Stimulated activated CD4-positive, alpha-beta T cell treated with anti-CD3 and anti-CD28 coated beads, Interleukin-1b, Interleukin-23, amount 100 ng/mL, for 48 hours (primary cell): ENCODE measurements around the gene MYO1D.

ENCODE experiments used
- DNase-seq: peaks from one replicate; pipeline ENCODE4 v3.0.0-alpha.2; 2020

MYO1D gene

GRCh38 chr17:32520737-32521404 lies 356.1 kb downstream of the MYO1D start:
- DNase-seq: no peak

GRCh38 chr17:32520104-32520701 lies 356.7 kb downstream of the MYO1D start:
- DNase-seq: peak; percentile 77

- DNase-seq: peak; percentile 64
Observed at GRCh38 chr17:32519228-32520103, 357.5 kb downstream of the MYO1D start.

- DNase-seq: no peak
Observed at GRCh38 chr17:32518646-32519227, 358.2 kb downstream of the MYO1D start.

GRCh38 chr17:32517982-32518381 lies 358.9 kb downstream of the MYO1D start:
- DNase-seq: no peak

GRCh38 chr17:32516940-32517701 lies 359.8 kb downstream of the MYO1D start:
- no peak for DNase-seq

- DNase-seq: no peak
Observed at GRCh38 chr17:32516450-32516849, 360.5 kb downstream of the MYO1D start.

- DNase-seq: no peak
Observed at GRCh38 chr17:32515677-32516383, 361.1 kb downstream of the MYO1D start.

- no peak for DNase-seq
Observed at GRCh38 chr17:32514606-32515005, 362.3 kb downstream of the MYO1D start.

GRCh38 chr17:32513579-32513978 lies 363.3 kb downstream of the MYO1D start:
- no peak for DNase-seq

GRCh38 chr17:32512328-32512727 lies 364.6 kb downstream of the MYO1D start:
- no peak for DNase-seq

GRCh38 chr17:32510466-32510865 lies 366.5 kb downstream of the MYO1D start:
- no peak for DNase-seq

GRCh38 chr17:32508926-32509325 lies 368.0 kb downstream of the MYO1D start:
- no peak for DNase-seq

GRCh38 chr17:32504166-32504990 lies 372.5 kb downstream of the MYO1D start:
- no peak for DNase-seq

- DNase-seq: peak; percentile 56
Observed at GRCh38 chr17:32503251-32504165, 373.4 kb downstream of the MYO1D start.

GRCh38 chr17:32502710-32503109 lies 374.2 kb downstream of the MYO1D start:
- DNase-seq: no peak

GRCh38 chr17:32502013-32502412 lies 374.9 kb downstream of the MYO1D start:
- no peak for DNase-seq

GRCh38 chr17:32498391-32498790 lies 378.5 kb downstream of the MYO1D start:
- DNase-seq: no peak

- DNase-seq: no peak
Observed at GRCh38 chr17:32497431-32498205, 379.3 kb downstream of the MYO1D start.
